GM19025 (cell line): ENCODE data around the gene C1orf198.

Source experiments
- ATAC-seq: cut with Tn5 transposase; IDR thresholded peaks from one replicate; pipeline ENCODE4 v1.9.1; 2021; ENCODE audit warnings: mild to moderate bottlenecking, low read depth, moderate library complexity; ENCODE audit not compliant: unreplicated experiment

C1orf198 gene

GRCh38 chr1:230836793-230837192, 31.5 kb downstream of the C1orf198 start:
- ATAC-seq = no peak

GRCh38 chr1:230836347-230836746, 32.0 kb downstream of the C1orf198 start:
- ATAC-seq = no peak

GRCh38 chr1:230834292-230834691, 34.0 kb downstream of the C1orf198 start:
- ATAC-seq = no peak

GRCh38 chr1:230833511-230833910, 34.8 kb downstream of the C1orf198 start:
- ATAC-seq = no peak

- ATAC-seq = no peak
Measured at GRCh38 chr1:230832476-230832875, 35.8 kb downstream of the C1orf198 start.

- ATAC-seq = no peak
Measured at GRCh38 chr1:230831771-230832170, 36.5 kb downstream of the C1orf198 start.

GRCh38 chr1:230828421-230828820, 39.9 kb downstream of the C1orf198 start:
- no peak for ATAC-seq

GRCh38 chr1:230827801-230828200, 40.5 kb downstream of the C1orf198 start:
- no peak for ATAC-seq

- ATAC-seq = no peak
Measured at GRCh38 chr1:230827081-230827681, 41.1 kb downstream of the C1orf198 start.

- ATAC-seq = no peak
Measured at GRCh38 chr1:230826166-230826875, 42.0 kb downstream of the C1orf198 start.

- ATAC-seq = no peak
Measured at GRCh38 chr1:230825761-230826160, 42.6 kb downstream of the C1orf198 start.

- no peak for ATAC-seq
Measured at GRCh38 chr1:230824919-230825721, 43.2 kb downstream of the C1orf198 start.

GRCh38 chr1:230824551-230824918, 43.8 kb downstream of the C1orf198 start:
- no peak for ATAC-seq

- ATAC-seq = no peak
Measured at GRCh38 chr1:230823931-230824381, 44.4 kb downstream of the C1orf198 start.

- no peak for ATAC-seq
Measured at GRCh38 chr1:230823426-230823825, 44.9 kb downstream of the C1orf198 start.

GRCh38 chr1:230822092-230822581, 46.2 kb downstream of the C1orf198 start:
- ATAC-seq = no peak

GRCh38 chr1:230821346-230821745, 47.0 kb downstream of the C1orf198 start:
- no peak for ATAC-seq

GRCh38 chr1:230820568-230820967, 47.8 kb downstream of the C1orf198 start:
- ATAC-seq = no peak

- ATAC-seq = no peak
Measured at GRCh38 chr1:230819976-230820375, 48.3 kb downstream of the C1orf198 start.

GRCh38 chr1:230818901-230819300, 49.4 kb downstream of the C1orf198 start:
- no peak for ATAC-seq

GRCh38 chr1:230818367-230818766, 50.0 kb downstream of the C1orf198 start:
- no peak for ATAC-seq
